Esophagus muscularis mucosa (tissue), 3 donors: ENCODE results near the gene OSBPL9.

Experiments
- CTCF ChIP-seq, 3 experiments: fragments of 200-600 bp in 2 of 3; fragments of 450-650 bp in 1 of 3; sonication (generic) in 2 of 3; IDR thresholded peaks; one replicate each; pipeline ENCODE4 v1.5.1; 2017 to 2019; ENCODE audit warnings: antibody characterized with exemption in 3 of 3, mild to moderate bottlenecking in 2 of 3, moderate library complexity in 1 of 3
- EP300 ChIP-seq: sonication (generic); formaldehyde crosslinking; IDR thresholded peaks from one replicate; pipeline ENCODE4 v1.6.1; 2017; ENCODE audit warnings: antibody characterized with exemption

- TF ChIP-seq CTCF (IDR thresholded peaks at IDR 0.05): no peak
- TF ChIP-seq EP300: no peak
Observed at GRCh38 chr1:51693419-51694155, 76.7 kb downstream of the OSBPL9 start.
